Measurements from ENCODE around the gene TMED9. TPM values are rescaled to one million over a fixed set of nuclear protein-coding genes. Genes with fewer than 3 reads are reported as not detected.

The TMED9 gene
- total and polyA plus RNA-seq, 10 of the 15 experiments (the other 5 are each of a cell fraction or from before 2014, with no cell fraction given) = 35.7 to 144 (median 105) TPM

- TF ChIP-seq PKNOX1 (IDR thresholded peaks at IDR 0.05) (no peak), MEF2B (IDR thresholded peaks at IDR 0.05; ENCODE audit: partially characterized antibody, poor library complexity, severe bottlenecking) (no peak), TAF1 (IDR thresholded peaks at IDR 0.05; ENCODE audit: borderline replicate concordance, low read depth, low read length) (peak; percentile 85; the same call in 1 of the 2 replicates), PML (IDR thresholded peaks at IDR 0.05; ENCODE audit: low read length) (peak; percentile 58; the same call in 1 of the 2 replicates), RUNX3 (IDR thresholded peaks at IDR 0.05; ENCODE audit: low read length) (peak; percentile 51; the same call in 1 of the 2 replicates), CEBPB (IDR thresholded peaks at IDR 0.05; ENCODE audit: borderline replicate concordance in 1 of 2, low read depth in 2 of 2, low read length in 2 of 2) (no peak), CBX3 (IDR thresholded peaks at IDR 0.05; ENCODE audit: borderline replicate concordance, low read depth) (no peak), RELA (IDR thresholded peaks at IDR 0.05; ENCODE audit: borderline replicate concordance, partially characterized antibody) (peak; percentile 81), NR2C1 (IDR thresholded peaks at IDR 0.05) (peak; percentile 85), PAX8 (IDR thresholded peaks at IDR 0.05) (no peak), SP1 (IDR thresholded peaks at IDR 0.05; ENCODE audit: low read depth, low read length) (peak; percentile 89), ZBTB11 (CRISPR knock-in tag; IDR thresholded peaks at IDR 0.05) (peak; percentile 100), ASH2L (IDR thresholded peaks at IDR 0.05; ENCODE audit: borderline replicate concordance, low read depth) (peak; percentile 31; the same call in 1 of the 2 replicates), KLF5 (IDR thresholded peaks at IDR 0.05; ENCODE audit: partially characterized antibody) (no peak), RB1 (IDR thresholded peaks at IDR 0.05; ENCODE audit: borderline replicate concordance) (peak; percentile 94; the same call in 1 of the 2 replicates)
Measured at GRCh38 chr5:177599731-177600507, 7.9 kb downstream of the TMED9 start, which contains the start of gene B4GALT7 (continued).
